Glutamatergic neuron (in vitro differentiated cells): ENCODE data around the gene MYO5C. TPM values are rescaled to one million over a fixed set of nuclear protein-coding genes. Genes with fewer than 3 reads are reported as not detected.

Experiments used
- DNase-seq: peaks from one replicate; pipeline ENCODE4 v3.0.0; 2022
- H3K27ac Mint-ChIP-seq: one replicate; pipeline ENCODE4 v1.8.0; 2020; ENCODE audit warnings: mild to moderate bottlenecking, mixed read lengths, inconsistent platforms; ENCODE audit not compliant: unreplicated experiment
- H3K27me3 Mint-ChIP-seq: one replicate; pipeline ENCODE4 v1.8.0; 2020; ENCODE audit warnings: mild to moderate bottlenecking, moderate library complexity, mixed read lengths, inconsistent platforms; ENCODE audit not compliant: unreplicated experiment
- H3K36me3 Mint-ChIP-seq: one replicate; pipeline ENCODE4 v1.8.0; 2020; ENCODE audit warnings: mild to moderate bottlenecking, mixed read lengths, inconsistent platforms; ENCODE audit not compliant: unreplicated experiment
- H3K4me1 Mint-ChIP-seq: one replicate; pipeline ENCODE4 v1.8.0; 2020; ENCODE audit warnings: mild to moderate bottlenecking, low read depth, mixed read lengths, inconsistent platforms; ENCODE audit not compliant: unreplicated experiment
- H3K4me3 Mint-ChIP-seq: one replicate; pipeline ENCODE4 v1.8.0; 2020; ENCODE audit warnings: mild to moderate bottlenecking, mixed read lengths, inconsistent platforms; ENCODE audit not compliant: unreplicated experiment
- H3K9me3 Mint-ChIP-seq: one replicate; pipeline ENCODE4 v1.8.0; 2020; ENCODE audit warnings: mild to moderate bottlenecking, moderate library complexity, mixed read lengths, inconsistent platforms; ENCODE audit not compliant: unreplicated experiment
- CTCF ChIP-seq: fragments of 200-600 bp; sonication (generic); IDR thresholded peaks from one replicate; pipeline ENCODE4 v1.5.0; 2021; ENCODE audit not compliant: partially characterized antibody, unreplicated experiment
- total RNA-seq: library from RNA; stranded (reverse); fragmentation: NEBNext Ultra II Directional; extraction: Animal tissue kit (Norgen Biotek cat#: 25700); gene quantifications from one replicate; pipeline ENCODE4 v1.2.1, GENCODE V29; 2021; ENCODE audit not compliant: unreplicated experiment

Gene MYO5C
- total RNA-seq, 1 donor from 2014 or later = 0.66 TPM

- H3K27ac Mint-ChIP-seq = no peak overlapping the region
Observed at GRCh38 chr15:52259503-52259902, 36.1 kb downstream of the MYO5C start.

DNA sequence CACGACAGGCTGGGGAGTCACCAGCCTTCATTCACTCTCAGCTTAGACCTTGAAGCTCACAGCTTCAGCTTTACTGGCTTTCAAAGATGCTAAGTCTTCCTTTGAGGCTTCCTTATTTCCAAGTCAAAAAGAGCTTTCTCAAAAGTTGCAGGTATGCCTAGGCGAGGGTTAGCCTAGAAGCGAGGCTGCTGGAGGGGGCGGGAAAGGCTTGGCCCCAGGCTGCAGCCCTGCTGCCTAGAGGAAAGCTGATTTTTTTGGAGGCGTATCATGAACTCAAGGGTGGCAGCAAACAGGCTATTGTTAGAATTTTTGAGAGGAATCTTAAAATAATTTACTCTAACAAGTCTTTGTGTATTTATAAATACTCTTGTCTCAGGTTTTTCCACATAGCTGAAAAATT is 37.1 kb downstream of the MYO5C start:
- no peaks in the 10 kb centered on the region for H3K36me3 Mint-ChIP-seq
- peaks cover 28% of the 10 kb centered on the region for H3K4me1 Mint-ChIP-seq
- DNase-seq = no peak
- H3K9me3 Mint-ChIP-seq = no peaks in the 10 kb centered on the region
- H3K27ac Mint-ChIP-seq = no peak overlapping the region
- H3K4me3 Mint-ChIP-seq = no peak overlapping the region
- H3K27me3 Mint-ChIP-seq = peaks cover 2% of the 10 kb centered on the region
- TF ChIP-seq CTCF = no peak

More at GRCh38 chr15:52259503-52259902, 36.1 kb downstream of the MYO5C start:
- DNase-seq = no peak
- Mint-ChIP-seq H3K9me3 (no peaks in the 10 kb centered on the region), H3K4me1 (peaks cover 32% of the 10 kb centered on the region), H3K4me3 (no peak overlapping the region), H3K27me3 (peaks cover 2% of the 10 kb centered on the region), H3K36me3 (no peaks in the 10 kb centered on the region)
- no peak for TF ChIP-seq CTCF

- TF ChIP-seq CTCF = no peak
- Mint-ChIP-seq H3K4me1 (peaks cover 28% of the 10 kb centered on the region), H3K36me3 (no peaks in the 10 kb centered on the region), H3K27ac (no peak overlapping the region), H3K27me3 (no peaks in the 10 kb centered on the region), H3K4me3 (no peak overlapping the region), H3K9me3 (no peaks in the 10 kb centered on the region)
- no peak for DNase-seq
Observed at GRCh38 chr15:52257734-52258062, 37.9 kb downstream of the MYO5C start.

DNA sequence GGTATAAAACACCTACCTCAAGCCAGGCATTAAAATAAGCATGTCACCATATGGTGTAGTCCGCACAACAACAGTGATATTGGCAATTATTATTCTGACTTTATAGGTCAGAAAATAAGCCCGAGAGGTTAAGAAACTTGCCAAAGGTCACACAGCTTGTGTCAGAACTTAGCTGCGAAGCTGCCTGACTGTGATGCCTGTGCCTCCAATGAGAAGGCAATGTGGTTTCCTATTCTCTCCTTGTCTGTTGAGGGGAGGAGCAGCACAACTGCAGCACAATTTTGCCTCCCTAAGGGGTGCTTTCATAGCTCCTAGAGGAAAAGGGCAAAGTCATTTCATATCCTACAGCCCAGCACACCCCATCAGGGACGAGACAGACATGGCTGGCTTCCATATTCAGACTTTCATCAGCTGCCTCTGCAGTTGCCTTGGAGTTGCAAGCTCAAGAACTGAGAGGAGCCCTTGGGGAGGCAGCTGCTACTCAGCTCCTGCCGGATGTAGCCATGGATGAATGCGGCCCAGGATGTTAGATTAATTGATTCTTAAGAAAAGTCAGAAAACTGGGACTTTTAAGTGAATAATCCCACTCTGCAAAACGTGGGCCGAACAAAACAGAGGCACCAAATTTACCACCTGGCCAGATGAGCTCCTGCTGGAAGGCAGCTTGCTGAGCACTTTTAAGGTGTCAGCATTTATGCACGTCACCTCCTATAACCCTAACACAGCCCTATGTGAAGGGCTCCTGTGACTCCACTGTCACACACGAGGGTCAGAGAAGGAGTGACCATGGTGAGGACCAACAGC is 38.5 kb downstream of the MYO5C start:
- H3K27me3 Mint-ChIP-seq = no peaks in the 10 kb centered on the region
- peaks cover 22% of the 10 kb centered on the region for H3K4me1 Mint-ChIP-seq
- no peak for TF ChIP-seq CTCF
- no peaks in the 10 kb centered on the region for H3K9me3 Mint-ChIP-seq
- no peak for DNase-seq
- H3K27ac Mint-ChIP-seq = peak overlapping the region; percentile 22
- no peak overlapping the region for H3K4me3 Mint-ChIP-seq
- no peaks in the 10 kb centered on the region for H3K36me3 Mint-ChIP-seq

GRCh38 chr15:52256366-52256765 is 39.2 kb downstream of the MYO5C start:
- H3K9me3 Mint-ChIP-seq = no peaks in the 10 kb centered on the region
- H3K27me3 Mint-ChIP-seq = no peaks in the 10 kb centered on the region
- peak; percentile 87 for TF ChIP-seq CTCF
- no peaks in the 10 kb centered on the region for H3K36me3 Mint-ChIP-seq
- H3K4me3 Mint-ChIP-seq = peak overlapping the region; percentile 8
- peak; percentile 69 for DNase-seq
- no peak overlapping the region for H3K27ac Mint-ChIP-seq
- H3K4me1 Mint-ChIP-seq = peaks cover 17% of the 10 kb centered on the region
